Measurements from ENCODE around the gene AMPH. TPM values are rescaled to one million over a fixed set of nuclear protein-coding genes. Genes with fewer than 3 reads are reported as not detected.

AMPH gene
- total and polyA plus RNA-seq, 2 donors (not counting 1 experiment from before 2014, with no cell fraction given), result 2.4 to 3.6 TPM

DNA sequence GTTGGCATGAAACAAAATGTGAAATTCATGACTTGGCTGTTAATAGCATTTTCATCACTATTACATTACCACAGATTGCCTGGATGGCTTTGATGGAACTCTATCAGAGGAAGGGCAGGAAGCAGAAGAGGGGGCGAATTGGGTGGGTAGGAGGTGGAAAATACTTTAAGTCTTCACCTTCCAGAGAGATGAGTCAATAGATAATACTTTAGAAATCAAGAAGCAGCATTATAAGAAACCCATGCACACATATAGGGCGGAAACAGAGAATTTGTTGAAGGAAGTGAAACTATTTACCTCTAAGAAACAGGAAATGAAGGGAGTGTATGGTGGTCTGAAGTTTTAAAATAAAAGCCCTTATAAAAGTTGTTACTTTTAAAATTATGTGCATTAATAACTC is 205.7 kb downstream of the AMPH start:
- H3K79me2 ChIP-seq (ENCODE audit: control insufficient read depth, insufficient read depth, low read length), result no peaks in the 10 kb centered on the region
- TF ChIP-seq CTCF (conservative IDR thresholded peaks at IDR 0.05 in 1 of 2, IDR thresholded peaks at IDR 0.05 in 1 of 2; ENCODE audit: low read depth in 1 of 2, low read length in 2 of 2) (no peak), EZH2 (IDR thresholded peaks at IDR 0.05; ENCODE audit: low read length, missing control alignments) (no peak)
- H3K36me3 ChIP-seq (ENCODE audit: control insufficient read depth, insufficient read depth, low read length), result no peaks in the 10 kb centered on the region
- H3K4me1 ChIP-seq (ENCODE audit: control insufficient read depth, extremely low read depth, insufficient read depth, low read length), result no peaks in the 10 kb centered on the region
- no peak overlapping the region for H3K4me2 ChIP-seq (ENCODE audit: extremely low read depth, insufficient read depth, low read length)
- no peak overlapping the region for H3K27ac ChIP-seq (ENCODE audit: insufficient read depth, low read length)
- no peak overlapping the region for H3K4me3 ChIP-seq (replicated peaks in 1 of 4; ENCODE audit: control extremely low read depth in 1 of 4, insufficient read depth in 1 of 4, low read depth in 3 of 4, low read length in 4 of 4)
- H2AFZ ChIP-seq (ENCODE audit: low read length), result no peak overlapping the region
- no peaks in the 10 kb centered on the region for H4K20me1 ChIP-seq (ENCODE audit: control insufficient read depth, extremely low read depth, insufficient read depth, low read length)
- H3K9me3 ChIP-seq (ENCODE audit: control insufficient read depth, insufficient read depth, low read depth, low read length), result no peaks in the 10 kb centered on the region
- no peak for DNase-seq (ENCODE audit: low read depth in 2 of 2)
- H3K27me3 ChIP-seq (ENCODE audit: control insufficient read depth, insufficient read depth, low read length), result no peaks in the 10 kb centered on the region
- H3K9ac ChIP-seq (ENCODE audit: insufficient read depth, low read length), result no peak overlapping the region

DNA sequence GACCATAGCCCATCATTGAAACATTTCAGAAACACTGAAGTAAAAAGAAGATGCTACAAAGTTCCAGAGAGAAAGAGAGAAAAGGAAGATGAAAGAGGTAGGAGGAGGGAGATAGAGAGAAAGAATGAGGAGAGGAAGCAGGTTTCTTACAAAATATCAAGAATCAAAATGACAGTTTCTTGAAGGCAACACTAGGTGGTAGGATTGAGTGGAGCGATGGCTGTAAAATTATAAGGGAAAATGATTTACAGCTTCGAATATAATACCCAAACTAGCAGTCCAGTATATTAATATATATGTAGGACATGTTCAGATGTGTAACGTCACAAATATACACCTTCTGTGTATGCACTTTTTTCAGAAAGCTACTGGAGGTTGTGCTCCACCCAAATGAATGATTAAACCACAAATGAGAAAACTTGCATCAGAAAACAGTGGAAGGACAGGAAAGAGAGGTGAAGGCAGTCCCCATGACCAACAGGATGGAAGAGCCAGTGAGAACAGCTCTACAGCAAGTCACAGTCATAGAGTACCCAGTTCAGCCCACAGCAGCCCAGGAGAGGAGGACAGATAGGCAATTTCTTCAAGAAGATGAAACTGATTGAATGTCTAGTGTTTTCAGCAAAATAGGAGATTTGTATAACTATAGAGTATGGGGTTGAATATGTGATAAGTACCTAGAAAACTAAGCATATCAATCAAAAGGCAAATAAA is 206.3 kb downstream of the AMPH start:
- H3K36me3 ChIP-seq (ENCODE audit: control insufficient read depth, insufficient read depth, low read length), result no peaks in the 10 kb centered on the region

DNA sequence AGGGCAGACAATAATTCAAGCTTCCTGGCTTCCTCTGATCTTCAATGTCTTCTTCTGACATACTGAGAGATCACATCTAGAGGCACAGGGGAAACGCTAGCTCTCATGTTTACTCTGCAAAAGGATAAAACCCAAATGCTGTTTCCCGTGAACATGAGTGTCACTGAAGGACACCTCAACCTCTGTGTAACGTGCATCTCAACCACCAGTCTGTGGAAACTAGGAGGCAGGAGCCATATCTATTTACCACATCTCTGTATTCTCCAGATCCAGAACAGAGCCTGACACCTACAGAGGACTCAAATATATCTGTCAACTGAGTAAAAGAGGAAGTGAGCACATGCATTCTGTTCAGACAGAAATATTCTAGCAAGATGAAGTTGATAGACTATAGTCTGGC is 217.4 kb downstream of the AMPH start:
- no peaks in the 10 kb centered on the region for H3K4me1 ChIP-seq (ENCODE audit: control insufficient read depth, extremely low read depth, insufficient read depth, low read length)
- TF ChIP-seq CTCF (conservative IDR thresholded peaks at IDR 0.05 in 1 of 2, IDR thresholded peaks at IDR 0.05 in 1 of 2; ENCODE audit: low read depth in 1 of 2, low read length in 2 of 2) (no peak), EZH2 (IDR thresholded peaks at IDR 0.05; ENCODE audit: low read length, missing control alignments) (no peak)
- H3K27ac ChIP-seq (ENCODE audit: insufficient read depth, low read length), result no peak overlapping the region
- no peak for DNase-seq (ENCODE audit: low read depth in 2 of 2)
- H4K20me1 ChIP-seq (ENCODE audit: control insufficient read depth, extremely low read depth, insufficient read depth, low read length), result no peaks in the 10 kb centered on the region
- no peak overlapping the region for H3K4me2 ChIP-seq (ENCODE audit: extremely low read depth, insufficient read depth, low read length)
- no peak overlapping the region for H2AFZ ChIP-seq (ENCODE audit: low read length)
- H3K36me3 ChIP-seq (ENCODE audit: control insufficient read depth, insufficient read depth, low read length), result no peaks in the 10 kb centered on the region
- no peak overlapping the region for H3K9ac ChIP-seq (ENCODE audit: insufficient read depth, low read length)
- H3K9me3 ChIP-seq (ENCODE audit: control insufficient read depth, insufficient read depth, low read depth, low read length), result no peaks in the 10 kb centered on the region
- no peaks in the 10 kb centered on the region for H3K27me3 ChIP-seq (ENCODE audit: control insufficient read depth, insufficient read depth, low read length)
- H3K4me3 ChIP-seq (replicated peaks in 1 of 4; ENCODE audit: control extremely low read depth in 1 of 4, insufficient read depth in 1 of 4, low read depth in 3 of 4, low read length in 4 of 4), result no peak overlapping the region
- H3K79me2 ChIP-seq (ENCODE audit: control insufficient read depth, insufficient read depth, low read length), result no peaks in the 10 kb centered on the region

More for the DNA sequence above, 206.3 kb downstream of the AMPH start:
- Histone ChIP-seq H4K20me1 (ENCODE audit: control insufficient read depth, extremely low read depth, insufficient read depth, low read length) (no peaks in the 10 kb centered on the region), H3K9me3 (ENCODE audit: control insufficient read depth, insufficient read depth, low read depth, low read length) (no peaks in the 10 kb centered on the region), H2AFZ (ENCODE audit: low read length) (no peak overlapping the region), H3K79me2 (ENCODE audit: control insufficient read depth, insufficient read depth, low read length) (no peaks in the 10 kb centered on the region), H3K4me1 (ENCODE audit: control insufficient read depth, extremely low read depth, insufficient read depth, low read length) (no peaks in the 10 kb centered on the region), H3K4me2 (ENCODE audit: extremely low read depth, insufficient read depth, low read length) (no peak overlapping the region), H3K27me3 (ENCODE audit: control insufficient read depth, insufficient read depth, low read length) (no peaks in the 10 kb centered on the region), H3K27ac (ENCODE audit: insufficient read depth, low read length) (no peak overlapping the region), H3K4me3 (replicated peaks in 1 of 4; ENCODE audit: control extremely low read depth in 1 of 4, insufficient read depth in 1 of 4, low read depth in 3 of 4, low read length in 4 of 4) (no peak overlapping the region), H3K9ac (ENCODE audit: insufficient read depth, low read length) (no peak overlapping the region)
- peak in 1 of 2 donors; percentile 27 for DNase-seq (ENCODE audit: low read depth in 2 of 2)
- TF ChIP-seq EZH2 (IDR thresholded peaks at IDR 0.05; ENCODE audit: low read length, missing control alignments) (no peak), CTCF (conservative IDR thresholded peaks at IDR 0.05 in 1 of 2, IDR thresholded peaks at IDR 0.05 in 1 of 2; ENCODE audit: low read depth in 1 of 2, low read length in 2 of 2) (peak in 1 of 2 donors; percentile 29)
